Sigmoid colon (tissue), 4 donors: ENCODE data around the gene C4orf33.

Experiments
- CTCF ChIP-seq, 4 experiments: fragments of 450-650 bp in 3 of 4; fragments of 200-600 bp in 1 of 4; IDR thresholded peaks; one replicate each; pipeline ENCODE4 v1.5.1; 2016 to 2019; ENCODE audit warnings: antibody characterized with exemption in 4 of 4, mild to moderate bottlenecking in 3 of 4, moderate library complexity in 2 of 4
- EP300 ChIP-seq, 4 donors: sonication (generic); formaldehyde crosslinking; IDR thresholded peaks; one replicate each; pipeline ENCODE4 v1.6.1; 2017; ENCODE audit warnings: antibody characterized with exemption in 4 of 4
- POLR2AphosphoS5 ChIP-seq, 4 donors: sonication (generic); formaldehyde crosslinking; IDR thresholded peaks; one replicate each; pipeline ENCODE4 v1.6.1; 2017; ENCODE audit warnings: antibody characterized with exemption in 4 of 4

GRCh38 chr4:129163427-129163826 lies 67.5 kb downstream of the C4orf33 start:
- TF ChIP-seq CTCF (IDR thresholded peaks at IDR 0.05) = no peak
- TF ChIP-seq EP300 (IDR thresholded peaks at IDR 0.05) = no peak
- no peak for TF ChIP-seq POLR2AphosphoS5 (IDR thresholded peaks at IDR 0.05)
